ENCODE results near the gene HARS1. TPM values are rescaled to one million over a fixed set of nuclear protein-coding genes. Genes with fewer than 3 reads are reported as not detected.
"Not testable (repeated sequence)": the region's sequence is repeated elsewhere in the genome, so short reads cannot be mapped to it uniquely, and the experiment has no call there.

HARS1 gene
- total RNA-seq, 1 donor from 2014 or later = 45.7 TPM

GRCh38 chr5:140710899-140711552 lies 19.9 kb upstream of the HARS1 start:
- Histone ChIP-seq H3K79me2 (ENCODE audit: low read depth) (no peaks in the 10 kb centered on the region), H3K9ac (no peak overlapping the region), H3K4me1 (no peaks in the 10 kb centered on the region), H3K27me3 (peaks cover 27% of the 10 kb centered on the region), H3K4me3 (peak overlapping the region; percentile 51), H3K27ac (no peak overlapping the region), H4K20me1 (ENCODE audit: low read depth) (no peaks in the 10 kb centered on the region), H3F3A (ENCODE audit: low read depth) (peaks cover 15% of the 10 kb centered on the region), H3K36me3 (peaks cover 4% of the 10 kb centered on the region), H2AFZ (replicated peaks) (peak overlapping the region; percentile 58), H3K9me3 (ENCODE audit: low read depth) (no peaks in the 10 kb centered on the region), H3K4me2 (peak overlapping the region; percentile 72)
- peaks cover 7% of the 10 kb centered on the region for H3K36me3 Mint-ChIP-seq
- DNase-seq (ENCODE audit: low spot score) = peak; percentile 80
- H3K4me3 Mint-ChIP-seq = peak overlapping the region; percentile 92
- H3K27ac Mint-ChIP-seq = peak overlapping the region; percentile 94
- TF ChIP-seq EZH2phosphoT487 (IDR thresholded peaks at IDR 0.05) = no peak
- no peak for TF ChIP-seq EZH2 (IDR thresholded peaks at IDR 0.05)
- TF ChIP-seq CTCF (IDR thresholded peaks at IDR 0.05) = no peak
- H3K9me3 Mint-ChIP-seq = peaks cover 4% of the 10 kb centered on the region
- H3K4me1 Mint-ChIP-seq = peaks cover 14% of the 10 kb centered on the region
- H3K27me3 Mint-ChIP-seq (ENCODE audit: insufficient read depth, low read depth) = peaks cover 12% of the 10 kb centered on the region

- DNase-seq (ENCODE audit: low spot score); H3K4me2 ChIP-seq: not testable (repeated sequence)
- peaks cover 20% of the 10 kb centered on the region for H3K36me3 Mint-ChIP-seq
Observed at GRCh38 chr5:140708787-140709186, 17.6 kb upstream of the HARS1 start.

GRCh38 chr5:140707812-140708211 lies 16.6 kb upstream of the HARS1 start:
- H3K9me3 Mint-ChIP-seq = peaks cover 4% of the 10 kb centered on the region
- peaks cover 16% of the 10 kb centered on the region for H3K36me3 ChIP-seq

More at GRCh38 chr5:140708787-140709186, 17.6 kb upstream of the HARS1 start:
- not testable (repeated sequence) for H3K4me3 ChIP-seq; H2AFZ ChIP-seq (replicated peaks); H3K9me3 ChIP-seq (ENCODE audit: low read depth); H3K9ac ChIP-seq; H3K79me2 ChIP-seq (ENCODE audit: low read depth); H3K4me3 Mint-ChIP-seq; H3K27ac Mint-ChIP-seq; H3K4me1 ChIP-seq; H3K9me3 Mint-ChIP-seq; H3K27ac ChIP-seq; H4K20me1 ChIP-seq (ENCODE audit: low read depth)
- H3F3A ChIP-seq (ENCODE audit: low read depth) = peaks cover 15% of the 10 kb centered on the region
- peaks cover 27% of the 10 kb centered on the region for H3K27me3 ChIP-seq
- H3K36me3 ChIP-seq = peaks cover 12% of the 10 kb centered on the region
- H3K27me3 Mint-ChIP-seq (ENCODE audit: insufficient read depth, low read depth) = peaks cover 13% of the 10 kb centered on the region
- H3K4me1 Mint-ChIP-seq = peaks cover 14% of the 10 kb centered on the region

More at GRCh38 chr5:140707812-140708211, 16.6 kb upstream of the HARS1 start:
- H3F3A ChIP-seq (ENCODE audit: low read depth) = peaks cover 15% of the 10 kb centered on the region
- H3K79me2 ChIP-seq (ENCODE audit: low read depth) = no peaks in the 10 kb centered on the region
- H3K4me3 ChIP-seq = no peak overlapping the region
- Mint-ChIP-seq H3K36me3 (peaks cover 22% of the 10 kb centered on the region), H3K4me1 (peaks cover 14% of the 10 kb centered on the region), H3K4me3 (no peak overlapping the region), H3K27me3 (ENCODE audit: insufficient read depth, low read depth) (peaks cover 13% of the 10 kb centered on the region), H3K27ac (no peak overlapping the region)
- TF ChIP-seq EZH2 (IDR thresholded peaks at IDR 0.05) (no peak), CTCF (IDR thresholded peaks at IDR 0.05) (no peak), EZH2phosphoT487 (IDR thresholded peaks at IDR 0.05) (no peak)
- no peak overlapping the region for H3K9ac ChIP-seq
- no peaks in the 10 kb centered on the region for H3K9me3 ChIP-seq (ENCODE audit: low read depth)
- no peak overlapping the region for H3K27ac ChIP-seq
- H3K4me1 ChIP-seq = no peaks in the 10 kb centered on the region
- H3K27me3 ChIP-seq = peaks cover 27% of the 10 kb centered on the region
- H3K4me2 ChIP-seq = no peak overlapping the region
- no peaks in the 10 kb centered on the region for H4K20me1 ChIP-seq (ENCODE audit: low read depth)
- no peak overlapping the region for H2AFZ ChIP-seq (replicated peaks)
- DNase-seq (ENCODE audit: low spot score) = no peak

Data from neural progenitor cell (in vitro differentiated cells).